Panc1 (cell line): ENCODE measurements around the gene SUGCT.

Experiments used
- TF ChIP-seq, protein P1 (sequence below): fragments of 450-650 bp; IDR thresholded peaks from 2 replicates; pipeline ENCODE4 v1.5.1; 2017; ENCODE audit warnings: mild to moderate bottlenecking
- TF ChIP-seq, protein P2 (sequence below), 2 experiments: IDR thresholded peaks; 2 replicates each; pipeline ENCODE4 v1.6.1; 2011 to 2012; ENCODE audit warnings: low read depth in 2 of 2, control low read depth in 1 of 2, low read length in 1 of 2, mild to moderate bottlenecking in 1 of 2, moderate library complexity in 1 of 2; ENCODE audit not compliant: insufficient read depth in 1 of 2

GRCh38 chr7:40570223-40570622, 435.4 kb downstream of the SUGCT start:
- TF ChIP-seq, protein P1, sequence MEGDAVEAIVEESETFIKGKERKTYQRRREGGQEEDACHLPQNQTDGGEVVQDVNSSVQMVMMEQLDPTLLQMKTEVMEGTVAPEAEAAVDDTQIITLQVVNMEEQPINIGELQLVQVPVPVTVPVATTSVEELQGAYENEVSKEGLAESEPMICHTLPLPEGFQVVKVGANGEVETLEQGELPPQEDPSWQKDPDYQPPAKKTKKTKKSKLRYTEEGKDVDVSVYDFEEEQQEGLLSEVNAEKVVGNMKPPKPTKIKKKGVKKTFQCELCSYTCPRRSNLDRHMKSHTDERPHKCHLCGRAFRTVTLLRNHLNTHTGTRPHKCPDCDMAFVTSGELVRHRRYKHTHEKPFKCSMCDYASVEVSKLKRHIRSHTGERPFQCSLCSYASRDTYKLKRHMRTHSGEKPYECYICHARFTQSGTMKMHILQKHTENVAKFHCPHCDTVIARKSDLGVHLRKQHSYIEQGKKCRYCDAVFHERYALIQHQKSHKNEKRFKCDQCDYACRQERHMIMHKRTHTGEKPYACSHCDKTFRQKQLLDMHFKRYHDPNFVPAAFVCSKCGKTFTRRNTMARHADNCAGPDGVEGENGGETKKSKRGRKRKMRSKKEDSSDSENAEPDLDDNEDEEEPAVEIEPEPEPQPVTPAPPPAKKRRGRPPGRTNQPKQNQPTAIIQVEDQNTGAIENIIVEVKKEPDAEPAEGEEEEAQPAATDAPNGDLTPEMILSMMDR: no peak
- TF ChIP-seq, protein P2, sequence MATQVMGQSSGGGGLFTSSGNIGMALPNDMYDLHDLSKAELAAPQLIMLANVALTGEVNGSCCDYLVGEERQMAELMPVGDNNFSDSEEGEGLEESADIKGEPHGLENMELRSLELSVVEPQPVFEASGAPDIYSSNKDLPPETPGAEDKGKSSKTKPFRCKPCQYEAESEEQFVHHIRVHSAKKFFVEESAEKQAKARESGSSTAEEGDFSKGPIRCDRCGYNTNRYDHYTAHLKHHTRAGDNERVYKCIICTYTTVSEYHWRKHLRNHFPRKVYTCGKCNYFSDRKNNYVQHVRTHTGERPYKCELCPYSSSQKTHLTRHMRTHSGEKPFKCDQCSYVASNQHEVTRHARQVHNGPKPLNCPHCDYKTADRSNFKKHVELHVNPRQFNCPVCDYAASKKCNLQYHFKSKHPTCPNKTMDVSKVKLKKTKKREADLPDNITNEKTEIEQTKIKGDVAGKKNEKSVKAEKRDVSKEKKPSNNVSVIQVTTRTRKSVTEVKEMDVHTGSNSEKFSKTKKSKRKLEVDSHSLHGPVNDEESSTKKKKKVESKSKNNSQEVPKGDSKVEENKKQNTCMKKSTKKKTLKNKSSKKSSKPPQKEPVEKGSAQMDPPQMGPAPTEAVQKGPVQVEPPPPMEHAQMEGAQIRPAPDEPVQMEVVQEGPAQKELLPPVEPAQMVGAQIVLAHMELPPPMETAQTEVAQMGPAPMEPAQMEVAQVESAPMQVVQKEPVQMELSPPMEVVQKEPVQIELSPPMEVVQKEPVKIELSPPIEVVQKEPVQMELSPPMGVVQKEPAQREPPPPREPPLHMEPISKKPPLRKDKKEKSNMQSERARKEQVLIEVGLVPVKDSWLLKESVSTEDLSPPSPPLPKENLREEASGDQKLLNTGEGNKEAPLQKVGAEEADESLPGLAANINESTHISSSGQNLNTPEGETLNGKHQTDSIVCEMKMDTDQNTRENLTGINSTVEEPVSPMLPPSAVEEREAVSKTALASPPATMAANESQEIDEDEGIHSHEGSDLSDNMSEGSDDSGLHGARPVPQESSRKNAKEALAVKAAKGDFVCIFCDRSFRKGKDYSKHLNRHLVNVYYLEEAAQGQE (IDR thresholded peaks at IDR 0.05; ENCODE audit: insufficient read depth in 1 of 2, low read depth in 2 of 2, low read length in 1 of 2): no peak
